Right lung (tissue), 5 donors: Measurements from ENCODE around the gene LIMA1. TPM values are rescaled to one million over a fixed set of nuclear protein-coding genes. Genes with fewer than 3 reads are reported as not detected.
"Not testable (repeated sequence)": the region's sequence is repeated elsewhere in the genome, so short reads cannot be mapped to it uniquely, and the experiment has no call there.

Experiments used
- DNase-seq, 2 donors: peaks; one replicate each; pipeline ENCODE4 v3.0.0-alpha.2; 2013
- polyA plus RNA-seq, 5 donors: library from polyadenylated mRNA; unstranded; fragments of 120-200 nt; gene quantifications; one replicate each; pipeline versions ENCODE4 v1.2.1 to v1.2.3, GENCODE V29; 2013; ENCODE audit warnings: inconsistent platforms in 1 of 5, low replicate concordance in 1 of 5; ENCODE audit not compliant: insufficient read length in 5 of 5, insufficient read depth in 1 of 5

The LIMA1 gene
- polyA plus RNA-seq, 5 donors: 63.3 to 98.3 (median 84.1) TPM

DNA sequence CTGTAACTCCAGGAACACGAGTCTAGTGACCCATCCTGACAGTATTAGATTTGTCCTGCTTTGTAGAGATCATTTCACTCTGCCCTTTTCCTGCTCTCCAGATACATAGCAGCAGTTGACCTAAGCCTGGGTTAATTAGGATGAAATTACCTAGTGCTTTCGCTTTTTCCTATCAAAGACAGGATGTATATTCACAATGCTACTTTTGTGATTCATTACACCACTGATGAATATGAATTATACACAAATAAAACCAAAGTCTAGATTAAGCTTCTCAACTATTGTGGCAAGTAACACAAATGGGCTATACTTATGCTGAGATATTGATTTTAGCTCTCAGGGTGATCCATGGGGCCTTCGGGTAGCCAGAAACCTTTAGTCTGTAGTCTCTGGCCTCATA, 134.0 kb downstream of the LIMA1 start:
- no peak for DNase-seq

DNA sequence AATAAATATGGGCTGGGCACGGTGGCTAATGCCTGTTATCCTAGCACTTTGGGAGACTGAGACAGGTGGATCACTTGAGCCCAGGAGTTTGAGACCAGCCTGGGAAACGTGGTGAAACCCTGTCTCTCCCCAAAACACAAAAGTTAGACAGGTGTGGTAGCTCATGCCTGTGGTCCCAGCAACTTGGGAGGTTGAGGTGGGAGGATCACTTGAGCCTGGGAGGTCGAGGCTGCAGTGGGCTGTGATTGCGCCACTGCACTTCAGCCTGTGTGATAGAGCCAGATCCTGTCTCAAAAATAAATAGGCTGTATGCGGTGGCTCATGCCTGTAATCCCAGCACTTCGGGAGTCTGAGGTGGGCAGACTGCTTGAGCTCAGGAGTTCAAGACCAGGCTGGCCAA, 135.3 kb downstream of the LIMA1 start:
- DNase-seq: not testable (repeated sequence)

DNA sequence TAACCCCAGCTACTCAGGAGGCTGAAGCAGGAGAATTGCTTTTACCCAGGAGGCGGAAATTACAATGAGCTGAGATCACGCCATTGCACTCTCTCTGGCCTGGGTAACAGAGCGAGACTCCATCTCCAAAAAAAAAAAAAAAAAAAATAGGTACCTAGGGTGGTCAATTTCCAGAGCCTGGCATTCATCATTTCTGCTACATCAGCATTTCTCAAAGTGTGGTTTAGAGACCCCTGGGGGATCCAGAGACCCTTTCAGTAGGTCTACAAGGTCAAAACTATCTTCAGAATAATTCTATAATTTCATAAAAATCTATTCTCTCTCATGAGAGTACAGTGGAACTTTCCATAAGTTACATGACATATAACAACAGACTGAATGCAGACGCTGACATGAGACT, 136.0 kb downstream of the LIMA1 start:
- no peak for DNase-seq

DNA sequence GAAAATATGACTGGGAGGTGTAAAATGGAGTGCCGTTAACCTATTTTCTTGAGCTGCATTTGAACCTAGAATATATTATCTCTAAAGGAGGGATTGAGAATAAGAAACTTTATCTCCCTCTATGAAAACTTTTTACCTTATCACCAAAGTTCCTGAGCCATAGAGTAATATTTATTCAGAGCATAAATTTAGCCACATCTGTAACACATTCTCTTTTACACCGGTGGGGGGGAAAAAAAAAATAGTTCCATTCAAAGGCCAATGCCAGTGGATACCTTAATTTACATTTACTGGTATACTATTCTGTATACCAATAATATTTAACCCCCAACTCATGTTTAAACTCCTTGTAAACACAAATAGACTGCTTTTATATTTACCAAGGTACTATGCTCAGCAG, 137.9 kb downstream of the LIMA1 start:
- no peak for DNase-seq

DNA sequence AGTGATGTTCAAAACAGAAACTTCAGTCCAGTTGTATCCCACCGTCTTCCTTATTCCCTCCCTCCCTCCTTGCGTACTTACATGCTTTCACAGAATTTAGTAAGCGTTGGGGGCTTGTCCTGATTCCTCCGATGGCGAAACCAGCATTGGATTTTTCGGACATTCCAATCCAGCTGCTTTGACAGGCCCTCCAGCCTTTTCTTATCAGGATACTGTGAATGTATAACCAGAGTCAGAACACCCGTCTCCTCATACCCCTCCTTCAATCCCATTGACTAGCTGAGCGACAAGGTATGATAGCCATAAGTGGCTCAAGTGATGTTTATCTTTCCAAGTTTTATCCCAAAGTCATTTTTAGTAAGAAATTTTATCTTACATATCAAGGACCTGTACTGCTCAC, 140.3 kb downstream of the LIMA1 start:
- DNase-seq: no peak

DNA sequence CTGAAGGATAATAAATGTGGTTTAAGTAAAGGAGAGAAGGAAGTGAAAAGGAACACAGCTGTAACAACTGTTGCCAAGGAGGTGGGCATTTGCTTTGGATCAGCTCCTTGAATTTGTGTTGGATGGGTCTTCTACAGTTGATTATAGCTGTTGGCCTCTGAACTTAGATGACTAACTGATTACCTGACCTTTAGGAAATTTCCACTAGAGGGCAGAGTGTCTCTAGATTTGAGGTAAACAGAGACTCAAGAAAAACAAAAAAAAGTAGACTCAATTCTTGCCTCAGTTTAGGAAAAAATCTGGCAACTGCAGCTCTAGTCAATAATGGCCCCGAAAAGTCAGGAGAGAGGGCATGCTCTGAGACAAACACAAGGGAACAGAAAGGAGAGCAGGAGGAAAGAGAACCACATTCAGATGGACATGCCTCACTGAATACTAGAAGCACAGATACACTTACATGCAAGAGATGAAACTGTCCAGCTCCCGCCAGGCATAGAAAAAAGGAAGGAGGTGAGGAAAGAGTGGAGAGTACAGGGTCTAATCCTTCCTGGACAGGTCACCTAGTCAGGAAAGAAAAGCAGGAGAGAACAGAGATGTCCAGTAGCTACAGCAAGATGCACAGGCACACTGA, 150.7 kb downstream of the LIMA1 start:
- DNase-seq: no peak

DNA sequence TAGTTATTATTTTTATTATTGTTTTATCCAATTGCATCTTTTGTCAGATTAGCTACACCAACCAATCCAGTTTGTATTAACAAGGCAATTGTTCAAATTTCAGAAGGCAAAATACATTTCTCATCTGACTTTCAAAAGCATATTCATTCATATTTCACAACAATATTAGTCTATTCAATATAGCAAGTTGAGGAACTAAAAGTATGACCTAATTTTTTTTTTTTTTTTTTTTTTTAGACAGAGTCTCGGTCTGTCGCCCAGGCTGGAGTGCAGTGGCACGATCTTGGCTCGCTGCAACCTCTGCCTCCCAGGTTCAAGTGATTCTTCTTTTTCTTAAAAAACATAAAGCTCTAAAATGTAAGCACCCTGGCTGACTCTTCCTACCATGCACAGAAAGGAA, 154.0 kb downstream of the LIMA1 start:
- DNase-seq: no peak

DNA sequence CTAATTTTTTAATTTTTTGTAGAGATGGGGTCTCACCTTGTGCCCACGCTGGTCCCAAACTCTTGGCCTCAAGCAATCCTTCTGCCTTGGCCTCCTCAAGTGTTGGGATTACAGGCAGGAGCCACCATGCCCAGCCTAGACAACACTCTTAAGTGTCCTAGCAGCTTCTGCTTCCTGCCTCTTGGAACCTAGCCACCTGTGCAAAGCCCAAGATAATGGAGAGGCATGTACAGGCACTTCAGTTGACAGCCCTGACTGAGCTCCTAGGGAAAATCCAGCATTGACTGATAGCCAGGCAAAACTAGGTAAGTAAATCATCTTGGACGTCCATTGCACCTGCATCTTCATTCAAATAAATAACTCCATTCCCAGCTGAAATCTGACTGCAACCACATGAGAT, 155.8 kb downstream of the LIMA1 start:
- no peak for DNase-seq

Other genes with a start within 250 kb of the LIMA1 start
- gene ASIC1, start 225.9 kb downstream of the LIMA1 start, polyA plus RNA-seq: 10 to 100 TPM in 1 of 5 donors, 1 to 10 TPM in 4; 7.2 to 11.5 (median 9.0) TPM
- gene SMARCD1, start 198.2 kb downstream of the LIMA1 start, polyA plus RNA-seq: 100 to 1,000 TPM; 132 to 141 (median 139) TPM
- gene GPD1, start 179.5 kb downstream of the LIMA1 start, polyA plus RNA-seq: 1 to 10 TPM in 2 of 5 donors, under 1 TPM in 3; 0.44 to 3.5 (median 0.72) TPM
- 10 to 100 TPM; 32.2 to 47.9 (median 35.1) TPM for gene COX14, start 171.3 kb downstream of the LIMA1 start, polyA plus RNA-seq
- gene CERS5, start 116.2 kb downstream of the LIMA1 start, polyA plus RNA-seq: 10 to 100 TPM; 59.2 to 77.7 (median 65.6) TPM
- under 1 TPM; 0.22 to 0.45 (median 0.37) TPM for gene FAM186A, start 113.1 kb upstream of the LIMA1 start, polyA plus RNA-seq
- 10 to 100 TPM; 21.1 to 34.6 (median 30.9) TPM for gene LARP4, start 117.4 kb upstream of the LIMA1 start, polyA plus RNA-seq
- 10 to 100 TPM; 22.3 to 39.5 (median 33.3) TPM for gene DIP2B, start 221.5 kb upstream of the LIMA1 start, polyA plus RNA-seq